H9 (cell line): ENCODE data around the gene STKLD1. TPM values are rescaled to one million over a fixed set of nuclear protein-coding genes. Genes with fewer than 3 reads are reported as not detected.

Source experiments
- DNase-seq: peaks from one replicate; pipeline ENCODE4 v3.0.0-alpha.2; 2017
- H2AFZ ChIP-seq: one replicate; pipeline ENCODE4 v1.6.1; 2013; ENCODE audit warnings: mild to moderate bottlenecking, low read length, control low read depth, moderate library complexity
- H2AK5ac ChIP-seq: 2 replicates; pipeline ENCODE4 v1.6.1; 2013; ENCODE audit warnings: low read length, control low read depth, mixed read lengths; ENCODE audit not compliant: insufficient read length
- H2BK120ac ChIP-seq: one replicate; pipeline ENCODE4 v1.6.1; 2013; ENCODE audit warnings: low read depth, mild to moderate bottlenecking, low read length, control low read depth, inconsistent platforms; ENCODE audit not compliant: poor library complexity, severe bottlenecking
- H2BK12ac ChIP-seq: 2 replicates; pipeline ENCODE4 v1.6.1; 2013; ENCODE audit warnings: low read length, control low read depth, mixed read lengths, low read depth; ENCODE audit not compliant: insufficient read length
- H2BK15ac ChIP-seq: 2 replicates; pipeline ENCODE4 v1.6.1; 2013; ENCODE audit warnings: low read depth, low read length, control low read depth
- H2BK20ac ChIP-seq: one replicate; pipeline ENCODE4 v1.6.1; 2013; ENCODE audit warnings: low read depth, mild to moderate bottlenecking, low read length, control low read depth, inconsistent platforms; ENCODE audit not compliant: poor library complexity, severe bottlenecking
- H2BK5ac ChIP-seq: 2 replicates; pipeline ENCODE4 v1.6.1; 2013; ENCODE audit warnings: low read length, control low read depth, mixed read lengths; ENCODE audit not compliant: insufficient read length
- H3K14ac ChIP-seq: 2 replicates; pipeline ENCODE4 v1.6.1; 2013; ENCODE audit warnings: low read length, control low read depth; ENCODE audit not compliant: insufficient read depth
- H3K18ac ChIP-seq: 2 replicates; pipeline ENCODE4 v1.6.1; 2013; ENCODE audit warnings: low read depth, mild to moderate bottlenecking, mixed read lengths, low read length, control low read depth; ENCODE audit not compliant: insufficient read length
- H3K23ac ChIP-seq: 2 replicates; pipeline ENCODE4 v1.6.1; 2013; ENCODE audit warnings: low read length, control low read depth, mixed read lengths, low read depth; ENCODE audit not compliant: insufficient read length
- H3K23me2 ChIP-seq: 2 replicates; pipeline ENCODE4 v1.6.1; 2013; ENCODE audit warnings: low read depth, mild to moderate bottlenecking, mixed read lengths, low read length, control low read depth; ENCODE audit not compliant: insufficient read length, poor library complexity, severe bottlenecking
- H3K27ac ChIP-seq: 2 replicates; pipeline ENCODE4 v1.5.1; 2013; ENCODE audit warnings: low read length, control low read depth, mixed read lengths, low read depth; ENCODE audit not compliant: insufficient read length
- H3K27me3 ChIP-seq: 2 replicates; pipeline ENCODE4 v1.6.1; 2013; ENCODE audit warnings: low read length, control low read depth, inconsistent platforms; ENCODE audit not compliant: insufficient read depth
- H3K4ac ChIP-seq: 2 replicates; pipeline ENCODE4 v1.6.1; 2013; ENCODE audit warnings: low read depth, mild to moderate bottlenecking, control low read depth, inconsistent platforms, low read length, moderate library complexity
- H3K4me1 ChIP-seq: 2 replicates; pipeline ENCODE4 v1.6.1; 2013; ENCODE audit warnings: low read length, control low read depth, inconsistent platforms; ENCODE audit not compliant: insufficient read depth
- H3K4me2 ChIP-seq: 2 replicates; pipeline ENCODE4 v1.6.1; 2013; ENCODE audit warnings: low read length, control low read depth, mixed read lengths; ENCODE audit not compliant: insufficient read length, insufficient read depth
- H3K56ac ChIP-seq: 2 replicates; pipeline ENCODE4 v1.6.1; 2013; ENCODE audit warnings: low read depth, mild to moderate bottlenecking, mixed read lengths, low read length, control low read depth; ENCODE audit not compliant: insufficient read length
- H3K79me1 ChIP-seq: 2 replicates; pipeline ENCODE4 v1.6.1; 2013; ENCODE audit warnings: low read depth, mild to moderate bottlenecking, moderate library complexity, low read length, control low read depth, inconsistent platforms; ENCODE audit not compliant: insufficient read depth, poor library complexity, severe bottlenecking
- H3K79me2 ChIP-seq: 2 replicates; pipeline ENCODE4 v1.6.1; 2013; ENCODE audit warnings: low read length, control low read depth, inconsistent platforms; ENCODE audit not compliant: insufficient read depth
- H3K9ac ChIP-seq: 2 replicates; pipeline ENCODE4 v1.6.1; 2013; ENCODE audit warnings: low read length, control low read depth, mixed read lengths; ENCODE audit not compliant: insufficient read length; ENCODE audit errors: extremely low read depth
- H3K9me3 ChIP-seq: one replicate; pipeline ENCODE4 v1.6.1; 2013; ENCODE audit warnings: low read depth, low read length, inconsistent platforms; ENCODE audit not compliant: control insufficient read depth
- H3T11ph ChIP-seq: one replicate; pipeline ENCODE4 v1.6.1; 2013; ENCODE audit warnings: mild to moderate bottlenecking, low read length, control low read depth, inconsistent platforms
- H4K20me1 ChIP-seq: one replicate; pipeline ENCODE4 v1.6.1; 2013; ENCODE audit not compliant: control insufficient read depth, insufficient read length, insufficient read depth
- H4K5ac ChIP-seq: 2 replicates; pipeline ENCODE4 v1.6.1; 2013; ENCODE audit warnings: low read depth, mild to moderate bottlenecking, mixed read lengths, low read length, control low read depth; ENCODE audit not compliant: insufficient read length
- H4K8ac ChIP-seq: replicated peaks from 2 replicates; pipeline ENCODE4 v1.6.1; 2013; ENCODE audit warnings: low read length, control low read depth, mixed read lengths, low read depth; ENCODE audit not compliant: insufficient read length
- H4K91ac ChIP-seq: 2 replicates; pipeline ENCODE4 v1.6.1; 2013; ENCODE audit warnings: low read depth, mild to moderate bottlenecking, moderate library complexity, mixed read lengths, low read length, control low read depth; ENCODE audit not compliant: insufficient read length
- H3K27ac Mint-ChIP-seq, 3 experiments: 2 replicates in 2 of 3; 3 replicates in 1 of 3; pipeline ENCODE4 v1.8.0; 2020 to 2021; ENCODE audit warnings: mixed read lengths in 3 of 3, mild to moderate bottlenecking in 1 of 3, moderate library complexity in 1 of 3
- H3K27me3 Mint-ChIP-seq: 2 replicates; pipeline ENCODE4 v1.8.0; 2021; ENCODE audit warnings: low read depth, mild to moderate bottlenecking, moderate library complexity, mixed read lengths
- H3K36me3 Mint-ChIP-seq, 3 experiments: 2 replicates in 2 of 3; 3 replicates in 1 of 3; pipeline ENCODE4 v1.8.0; 2020 to 2021; ENCODE audit warnings: low read depth in 3 of 3, mixed read lengths in 3 of 3; ENCODE audit not compliant: insufficient read depth in 1 of 3
- H3K4me1 Mint-ChIP-seq, 2 experiments: 2 replicates each; pipeline ENCODE4 v1.8.0; 2020; ENCODE audit warnings: mixed read lengths in 2 of 2
- H3K4me3 Mint-ChIP-seq, 2 experiments: 2 replicates in 1 of 2; 3 replicates in 1 of 2; pipeline ENCODE4 v1.8.0; 2020 to 2021; ENCODE audit warnings: mild to moderate bottlenecking in 2 of 2, mixed read lengths in 2 of 2, moderate library complexity in 1 of 2
- H3K9me3 Mint-ChIP-seq, 2 experiments: 2 replicates in 1 of 2; 3 replicates in 1 of 2; pipeline ENCODE4 v1.8.0; 2020; ENCODE audit warnings: mild to moderate bottlenecking in 2 of 2, mixed read lengths in 2 of 2, moderate library complexity in 1 of 2
- CTCF ChIP-seq: fragments of 200-600 bp; sonication (generic); conservative IDR thresholded peaks from 3 replicates; pipeline ENCODE4 v1.8.0; 2021; ENCODE audit warnings: antibody characterized with exemption, mild to moderate bottlenecking
- WGBS: extraction: QIAGEN DNeasy Blood & Tissue Kit; methylation state at CpG from one replicate; pipeline ENCODE4 v1.1.7; 2013; ENCODE audit warnings: missing lambda C conversion rate, low lambda C conversion rate, mixed read lengths; ENCODE audit not compliant: insufficient read length; ENCODE audit errors: extremely low coverage; 5-methylcytosine and 5-hydroxymethylcytosine counted together
- total RNA-seq: library from RNA; stranded (reverse); gene quantifications from 2 replicates; pipeline ENCODE4 v1.2.1, GENCODE V29; 2021

STKLD1 gene
- total RNA-seq, 1 experiment from 2014 or later, result 0.57 TPM

DNA sequence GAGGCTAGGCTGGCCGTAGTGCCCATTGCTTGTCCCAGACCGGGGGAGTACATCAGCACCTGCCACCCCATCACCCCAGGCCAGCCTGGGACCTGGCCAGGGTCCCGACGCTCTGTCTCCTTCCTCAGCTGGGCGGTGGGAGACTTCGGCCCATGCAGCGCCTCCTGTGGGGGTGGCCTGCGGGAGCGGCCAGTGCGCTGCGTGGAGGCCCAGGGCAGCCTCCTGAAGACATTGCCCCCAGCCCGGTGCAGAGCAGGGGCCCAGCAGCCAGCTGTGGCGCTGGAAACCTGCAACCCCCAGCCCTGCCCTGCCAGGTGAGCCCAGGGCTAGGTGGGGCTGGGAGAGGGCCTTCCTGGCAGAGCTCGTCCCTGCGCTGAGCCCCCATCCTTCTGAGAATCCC, 67.1 kb downstream of the STKLD1 start:
- no peak overlapping the region for H3K18ac ChIP-seq
- H3K4me1 ChIP-seq, result no peaks in the 10 kb centered on the region
- H3K27ac Mint-ChIP-seq, result no peak overlapping the region
- no peaks in the 10 kb centered on the region for H3K27me3 ChIP-seq
- H3K27me3 Mint-ChIP-seq, result no peaks in the 10 kb centered on the region; the same call in 1 of the 2 replicates
- no peak overlapping the region for H4K5ac ChIP-seq
- H3K4me1 Mint-ChIP-seq, result no peaks in the 10 kb centered on the region
- no CpG with 5 or more reads among the region's 15 CpGs for WGBS
- H3K23me2 ChIP-seq, result no peaks in the 10 kb centered on the region
- no peak for TF ChIP-seq CTCF
- no peak overlapping the region for H2BK5ac ChIP-seq
- H2BK20ac ChIP-seq, result no peak overlapping the region
- H2BK120ac ChIP-seq, result no peak overlapping the region
- no peak overlapping the region for H3K27ac ChIP-seq
- H3K56ac ChIP-seq, result no peak overlapping the region
- no peak for DNase-seq
- no peaks in the 10 kb centered on the region for H3K9me3 Mint-ChIP-seq
- H3T11ph ChIP-seq, result no peak overlapping the region
- H3K9ac ChIP-seq, result no peak overlapping the region
- H4K8ac ChIP-seq, result no peak overlapping the region
- H3K9me3 ChIP-seq, result no peaks in the 10 kb centered on the region
- no peak overlapping the region for H3K23ac ChIP-seq
- no peak overlapping the region for H3K4ac ChIP-seq
- no peaks in the 10 kb centered on the region for H4K20me1 ChIP-seq
- H3K14ac ChIP-seq, result no peak overlapping the region
- no peak overlapping the region for H2BK15ac ChIP-seq
- H3K4me2 ChIP-seq, result no peak overlapping the region
- H4K91ac ChIP-seq, result no peak overlapping the region
- no peak overlapping the region for H2BK12ac ChIP-seq
- H3K4me3 Mint-ChIP-seq, result no peak overlapping the region
- no peak overlapping the region for H2AFZ ChIP-seq
- no peaks in the 10 kb centered on the region for H3K79me1 ChIP-seq
- no peaks in the 10 kb centered on the region for H3K79me2 ChIP-seq
- H2AK5ac ChIP-seq, result no peak overlapping the region
- no peaks in the 10 kb centered on the region; a peak in 1 of 7 replicates for H3K36me3 Mint-ChIP-seq
